Measurements from ENCODE around the gene COG2. TPM values are rescaled to one million over a fixed set of nuclear protein-coding genes. Genes with fewer than 3 reads are reported as not detected.

Gene COG2
- total RNA-seq, 1 experiment from 2014 or later = 21.5 TPM

DNA sequence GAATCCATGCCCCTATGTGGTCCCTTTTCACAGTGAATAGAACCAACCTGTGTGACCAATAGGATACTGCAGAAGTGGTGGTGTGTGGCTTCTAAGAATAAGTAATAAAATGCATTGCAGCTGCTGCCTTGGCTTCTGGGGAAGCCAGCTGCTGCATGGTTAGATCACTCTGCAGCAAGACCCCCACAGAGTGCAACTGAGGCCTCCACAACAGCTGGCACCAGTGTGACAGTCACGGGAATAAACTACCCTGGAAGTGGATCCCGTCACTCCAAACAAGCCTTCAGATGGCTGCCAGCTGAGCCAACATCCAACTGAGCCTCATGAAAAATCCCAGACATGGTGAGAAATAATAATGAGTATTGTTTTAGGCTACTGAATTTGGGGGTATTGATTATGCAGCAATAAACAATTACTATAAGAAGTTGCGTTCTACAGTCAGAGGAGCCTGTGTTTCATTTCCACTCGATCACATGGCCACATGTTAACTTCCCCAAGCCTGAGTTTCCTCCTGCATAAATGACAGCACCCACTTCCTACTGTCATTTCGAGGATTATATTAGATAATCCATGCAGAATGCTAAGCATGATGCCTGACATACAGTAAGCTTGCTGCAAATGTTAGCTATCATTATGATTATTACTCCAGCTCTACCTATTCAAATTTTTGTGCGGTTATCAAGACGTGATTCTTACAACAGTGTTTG is 20.8 kb upstream of the COG2 start:
- H3K4me2 ChIP-seq = no peak overlapping the region
- H3K36me3 ChIP-seq (ENCODE audit: low read depth) = no peaks in the 10 kb centered on the region
- intact Hi-C loops (cut with micrococcal nuclease; ENCODE audit: unreplicated experiment) = no loop called here
- peaks cover 79% of the 10 kb centered on the region for H3K27me3 ChIP-seq (ENCODE audit: insufficient read depth, low read depth)
- H3K27ac ChIP-seq = no peak overlapping the region
- CTCF ChIA-PET = no interaction called here
- H4K20me1 ChIP-seq (ENCODE audit: insufficient read depth) = no peaks in the 10 kb centered on the region
- BruUV-seq (replicated peaks) = no TSS peak
- no peak overlapping the region for H2AFZ ChIP-seq
- POLR2A ChIA-PET (ENCODE audit: unreplicated experiment) = no interaction called here
- no peak for TF ChIP-seq EZH2 (IDR thresholded peaks at IDR 0.05; ENCODE audit: low read depth)
- TF ChIP-seq, protein P1, sequence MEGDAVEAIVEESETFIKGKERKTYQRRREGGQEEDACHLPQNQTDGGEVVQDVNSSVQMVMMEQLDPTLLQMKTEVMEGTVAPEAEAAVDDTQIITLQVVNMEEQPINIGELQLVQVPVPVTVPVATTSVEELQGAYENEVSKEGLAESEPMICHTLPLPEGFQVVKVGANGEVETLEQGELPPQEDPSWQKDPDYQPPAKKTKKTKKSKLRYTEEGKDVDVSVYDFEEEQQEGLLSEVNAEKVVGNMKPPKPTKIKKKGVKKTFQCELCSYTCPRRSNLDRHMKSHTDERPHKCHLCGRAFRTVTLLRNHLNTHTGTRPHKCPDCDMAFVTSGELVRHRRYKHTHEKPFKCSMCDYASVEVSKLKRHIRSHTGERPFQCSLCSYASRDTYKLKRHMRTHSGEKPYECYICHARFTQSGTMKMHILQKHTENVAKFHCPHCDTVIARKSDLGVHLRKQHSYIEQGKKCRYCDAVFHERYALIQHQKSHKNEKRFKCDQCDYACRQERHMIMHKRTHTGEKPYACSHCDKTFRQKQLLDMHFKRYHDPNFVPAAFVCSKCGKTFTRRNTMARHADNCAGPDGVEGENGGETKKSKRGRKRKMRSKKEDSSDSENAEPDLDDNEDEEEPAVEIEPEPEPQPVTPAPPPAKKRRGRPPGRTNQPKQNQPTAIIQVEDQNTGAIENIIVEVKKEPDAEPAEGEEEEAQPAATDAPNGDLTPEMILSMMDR (conservative IDR thresholded peaks at IDR 0.05) = no peak
- no peaks in the 10 kb centered on the region for H3K4me1 ChIP-seq (replicated peaks; ENCODE audit: insufficient read depth)
- 0 out of 2 replicates have a peak, but pooled peaks cover 3% of the 10 kb centered on the region for H3K9me2 ChIP-seq (ENCODE audit: insufficient read depth)
- H3K79me2 ChIP-seq (ENCODE audit: low read depth) = no peaks in the 10 kb centered on the region
- no peaks in the 10 kb centered on the region for H3F3A ChIP-seq (ENCODE audit: insufficient read depth, low read depth)
- DNase-seq = no peak
- no peak overlapping the region for H3K4me3 ChIP-seq
- H3K9me3 ChIP-seq (ENCODE audit: insufficient read depth, low read depth) = no peaks in the 10 kb centered on the region

DNA sequence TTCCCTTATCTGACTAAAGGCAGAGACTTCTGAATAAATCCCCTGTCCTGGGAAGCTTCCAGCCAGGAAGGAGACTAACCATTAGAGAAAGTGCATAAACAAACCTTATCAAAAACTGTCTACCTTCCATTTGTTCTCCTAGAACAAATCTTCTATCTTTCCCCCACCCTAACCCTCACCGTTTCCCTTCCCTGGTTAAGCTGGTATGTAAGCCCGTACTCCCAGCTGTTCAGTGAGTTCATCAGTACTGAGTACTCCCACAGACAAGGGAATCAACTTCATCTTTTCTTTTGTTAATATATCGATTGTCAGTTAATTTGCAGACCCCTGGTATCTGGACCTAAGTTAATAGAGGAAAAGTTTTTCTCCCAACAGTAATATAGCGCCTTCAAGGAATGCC is 20.1 kb upstream of the COG2 start:
- Histone ChIP-seq H2AFZ (no peak overlapping the region), H3K79me2 (ENCODE audit: low read depth) (no peaks in the 10 kb centered on the region), H3K4me2 (no peak overlapping the region), H3K4me3 (no peak overlapping the region), H3K36me3 (ENCODE audit: low read depth) (no peaks in the 10 kb centered on the region), H3F3A (ENCODE audit: insufficient read depth, low read depth) (no peaks in the 10 kb centered on the region), H3K27me3 (ENCODE audit: insufficient read depth, low read depth) (peaks cover 74% of the 10 kb centered on the region), H3K27ac (no peak overlapping the region), H3K4me1 (replicated peaks; ENCODE audit: insufficient read depth) (no peaks in the 10 kb centered on the region), H3K9me2 (ENCODE audit: insufficient read depth) (0 out of 2 replicates have a peak, but pooled peaks cover 3% of the 10 kb centered on the region), H3K9me3 (ENCODE audit: insufficient read depth, low read depth) (no peaks in the 10 kb centered on the region), H4K20me1 (ENCODE audit: insufficient read depth) (no peaks in the 10 kb centered on the region)
- CTCF ChIA-PET = no interaction called here
- POLR2A ChIA-PET (ENCODE audit: unreplicated experiment) = no interaction called here
- intact Hi-C loops (cut with micrococcal nuclease; ENCODE audit: unreplicated experiment) = no loop called here
- no peak for DNase-seq
- TF ChIP-seq, protein P1 (conservative IDR thresholded peaks at IDR 0.05) = no peak
- no peak for TF ChIP-seq EZH2 (IDR thresholded peaks at IDR 0.05; ENCODE audit: low read depth)
- no TSS peak for BruUV-seq (replicated peaks)

DNA sequence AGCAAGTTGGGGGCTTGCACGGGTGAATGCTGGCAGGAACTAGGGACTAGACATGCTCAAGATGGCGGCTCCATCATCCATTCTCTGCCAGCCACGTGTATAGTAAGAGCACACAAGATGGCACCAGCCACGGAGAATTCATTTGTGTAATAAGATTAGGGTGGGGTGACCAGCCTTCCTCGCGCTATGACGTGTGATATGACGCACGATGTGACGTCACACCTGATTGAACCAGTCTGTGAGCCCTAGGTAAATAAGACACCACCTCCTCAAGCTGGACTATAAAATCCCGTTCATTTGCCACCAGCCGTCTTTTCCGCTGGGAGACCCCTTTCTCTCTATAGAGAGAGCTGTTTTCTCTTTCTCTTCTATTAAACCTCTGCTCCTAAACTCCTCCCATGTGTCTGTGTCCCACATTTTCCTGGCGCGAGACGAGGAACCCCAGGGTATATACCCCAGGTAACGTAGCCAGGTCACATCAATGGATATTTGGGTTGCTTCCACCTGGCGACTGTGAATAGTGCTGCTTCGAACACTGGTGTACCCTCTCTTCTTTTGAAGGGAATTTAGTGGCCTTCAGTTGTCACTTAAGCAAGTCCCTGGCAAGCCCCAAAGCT is 18.1 kb upstream of the COG2 start:
- DNase-seq = no peak
- Histone ChIP-seq H2AFZ (no peak overlapping the region), H3K4me2 (no peak overlapping the region), H3K36me3 (ENCODE audit: low read depth) (no peaks in the 10 kb centered on the region), H3F3A (ENCODE audit: insufficient read depth, low read depth) (no peaks in the 10 kb centered on the region), H3K4me1 (replicated peaks; ENCODE audit: insufficient read depth) (no peaks in the 10 kb centered on the region), H3K79me2 (ENCODE audit: low read depth) (no peaks in the 10 kb centered on the region), H3K9me2 (ENCODE audit: insufficient read depth) (0 out of 2 replicates have a peak, but pooled peaks cover 3% of the 10 kb centered on the region), H3K27ac (no peak overlapping the region), H3K9me3 (ENCODE audit: insufficient read depth, low read depth) (no peaks in the 10 kb centered on the region), H3K27me3 (ENCODE audit: insufficient read depth, low read depth) (peaks cover 67% of the 10 kb centered on the region), H3K4me3 (no peak overlapping the region), H4K20me1 (ENCODE audit: insufficient read depth) (no peaks in the 10 kb centered on the region)
- ChIA-PET CTCF (no interaction called here), POLR2A (ENCODE audit: unreplicated experiment) (no interaction called here)
- BruUV-seq (replicated peaks) = no TSS peak
- no peak for TF ChIP-seq EZH2 (IDR thresholded peaks at IDR 0.05; ENCODE audit: low read depth)
- intact Hi-C loops (cut with micrococcal nuclease; ENCODE audit: unreplicated experiment) = no loop called here

Measured in PC-9 (cell line).